Muscle of leg (tissue), 11 donors: Measurements from ENCODE around the gene ADGRV1. TPM values are rescaled to one million over a fixed set of nuclear protein-coding genes. Genes with fewer than 3 reads are reported as not detected.

ENCODE experiments used
- DNase-seq: peaks from one replicate; pipeline ENCODE4 v3.0.0; 2013
- H3K27ac ChIP-seq: one replicate; pipeline ENCODE4 v1.5.1; 2013; ENCODE audit warnings: mild to moderate bottlenecking, low read length, control low read depth
- H3K27me3 ChIP-seq: one replicate; pipeline ENCODE4 v1.6.1; 2013; ENCODE audit warnings: low read length; ENCODE audit not compliant: control insufficient read depth, insufficient read depth
- H3K36me3 ChIP-seq: one replicate; pipeline ENCODE4 v1.6.1; 2013; ENCODE audit warnings: low read length; ENCODE audit not compliant: control insufficient read depth, insufficient read depth
- H3K4me1 ChIP-seq: one replicate; pipeline ENCODE4 v1.6.1; 2013; ENCODE audit warnings: low read length; ENCODE audit not compliant: control insufficient read depth, insufficient read depth
- H3K4me3 ChIP-seq: one replicate; pipeline ENCODE4 v1.5.1; 2013; ENCODE audit warnings: low read length, control low read depth
- H3K9me3 ChIP-seq: replicated peaks from 2 replicates; pipeline ENCODE4 v1.6.1; 2013; ENCODE audit warnings: low read depth, low read length; ENCODE audit not compliant: control insufficient read depth
- WGBS: methylation state at CpG from one replicate; pipeline ENCODE4 v1.1.5; 2013; ENCODE audit warnings: missing lambda C conversion rate; ENCODE audit not compliant: insufficient coverage; 5-methylcytosine and 5-hydroxymethylcytosine counted together
- polyA plus RNA-seq, 8 donors: library from polyadenylated mRNA; unstranded; fragments of 120-200 nt; gene quantifications; one replicate each; pipeline versions ENCODE4 v1.2.1 to v1.2.3, GENCODE V29; 2013; ENCODE audit warnings: inconsistent platforms in 1 of 8, low replicate concordance in 1 of 8; ENCODE audit not compliant: insufficient read length in 8 of 8, insufficient read depth in 1 of 8
- total RNA-seq: library from RNA; stranded (reverse); fragments of 120-200 nt; gene quantifications from one replicate; pipeline ENCODE4 v1.2.4, GENCODE V29; 2013

ADGRV1 gene
- total and polyA plus RNA-seq, 9 donors: 0.49 to 2.5 (median 0.88) TPM

DNA sequence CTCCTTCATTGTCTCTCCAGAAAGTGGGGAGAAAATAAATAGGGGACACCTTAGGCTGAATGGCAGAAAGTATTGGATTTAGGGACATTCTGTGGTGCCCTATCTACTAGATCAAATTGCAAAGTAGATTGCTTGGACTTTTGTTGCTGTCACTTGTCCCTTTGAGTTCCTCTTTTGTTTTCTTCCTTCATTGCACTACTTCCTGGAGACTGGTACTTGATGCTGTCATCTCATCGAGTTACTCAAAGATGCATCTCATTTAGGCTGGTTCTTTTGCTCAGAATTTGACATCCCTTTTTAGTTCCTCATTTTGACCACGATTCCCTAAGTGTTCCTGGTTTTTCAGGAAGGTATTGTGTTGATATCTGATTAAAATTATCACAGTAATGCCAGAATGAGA, 137.6 kb downstream of the ADGRV1 start:
- WGBS: 33% methylated on average over 1 of the region's 2 CpGs
- no peak for DNase-seq
- no peaks in the 10 kb centered on the region for H3K36me3 ChIP-seq
- H3K27ac ChIP-seq: no peak overlapping the region
- no peak overlapping the region for H3K4me3 ChIP-seq
- H3K9me3 ChIP-seq: no peaks in the 10 kb centered on the region
- H3K27me3 ChIP-seq: no peaks in the 10 kb centered on the region
- no peaks in the 10 kb centered on the region for H3K4me1 ChIP-seq

DNA sequence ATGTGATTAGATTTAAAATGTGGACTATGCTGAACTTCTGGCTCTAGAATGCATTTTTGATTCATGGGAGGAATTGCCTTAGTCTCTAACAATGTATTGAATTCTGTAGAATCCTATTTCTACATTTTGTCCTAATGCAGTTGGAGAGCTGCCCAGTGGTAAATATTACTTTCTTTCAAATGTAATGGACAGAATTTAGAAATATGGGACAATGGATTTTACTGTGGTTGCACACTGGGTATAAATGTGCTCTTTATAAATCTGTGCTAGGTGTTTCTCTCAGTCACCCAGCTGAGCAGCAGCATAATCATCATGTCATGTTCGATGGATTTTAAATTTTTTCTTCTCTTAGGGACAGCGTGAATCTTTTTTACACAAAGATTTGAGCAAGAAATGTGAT, 141.7 kb downstream of the ADGRV1 start:
- Histone ChIP-seq H3K4me1 (no peaks in the 10 kb centered on the region), H3K36me3 (no peaks in the 10 kb centered on the region), H3K27ac (no peak overlapping the region), H3K4me3 (no peak overlapping the region), H3K27me3 (no peaks in the 10 kb centered on the region), H3K9me3 (no peaks in the 10 kb centered on the region)
- DNase-seq: no peak
- WGBS: no CpG with 5 or more reads among the region's 2 CpGs

DNA sequence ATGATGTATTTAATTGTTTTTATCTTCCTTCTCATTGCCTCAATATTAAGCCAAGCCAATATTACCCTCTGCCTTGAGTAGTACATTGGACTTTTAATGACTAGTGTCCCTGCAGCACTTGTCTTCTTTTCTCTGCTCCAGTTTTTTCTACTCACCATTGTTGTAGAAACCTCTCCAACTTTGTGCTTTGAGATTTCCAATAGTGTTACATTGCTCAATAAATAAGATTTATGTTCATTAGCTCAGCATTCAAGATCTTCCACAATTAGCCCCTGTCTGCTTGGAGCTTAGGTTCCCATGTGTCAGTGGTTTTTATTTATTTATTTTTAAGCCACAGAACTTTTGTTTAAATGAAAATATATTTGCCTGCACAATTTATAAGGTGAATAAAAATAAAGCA, 145.3 kb downstream of the ADGRV1 start:
- no peak overlapping the region for H3K27ac ChIP-seq
- H3K4me3 ChIP-seq: no peak overlapping the region
- no peaks in the 10 kb centered on the region for H3K27me3 ChIP-seq
- DNase-seq: no peak
- H3K9me3 ChIP-seq: no peaks in the 10 kb centered on the region
- H3K4me1 ChIP-seq: no peaks in the 10 kb centered on the region
- no peaks in the 10 kb centered on the region for H3K36me3 ChIP-seq

DNA sequence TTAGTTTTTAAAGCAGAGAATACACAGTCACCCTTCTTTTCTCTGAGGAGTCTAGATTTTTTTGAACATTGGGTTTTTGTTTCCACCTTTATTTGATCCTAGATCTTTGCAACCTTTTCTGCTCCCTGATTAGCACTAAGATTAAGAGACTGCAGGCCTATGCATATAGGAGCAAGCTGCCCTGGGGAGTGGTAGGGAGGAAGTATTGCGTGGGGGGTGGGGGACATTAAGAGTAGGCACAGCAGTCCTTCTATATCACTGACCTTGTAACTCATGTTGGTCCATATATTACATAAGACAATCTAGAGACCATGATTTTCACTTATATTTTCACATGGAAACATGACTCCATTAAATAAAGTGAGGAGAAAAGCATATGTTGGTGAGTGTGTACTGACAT, 149.1 kb downstream of the ADGRV1 start:
- Histone ChIP-seq H3K4me3 (no peak overlapping the region), H3K9me3 (no peaks in the 10 kb centered on the region), H3K27me3 (no peaks in the 10 kb centered on the region), H3K4me1 (no peaks in the 10 kb centered on the region), H3K27ac (no peak overlapping the region), H3K36me3 (no peaks in the 10 kb centered on the region)
- no peak for DNase-seq
- no CpG with 5 or more reads among the region's 1 CpG for WGBS

DNA sequence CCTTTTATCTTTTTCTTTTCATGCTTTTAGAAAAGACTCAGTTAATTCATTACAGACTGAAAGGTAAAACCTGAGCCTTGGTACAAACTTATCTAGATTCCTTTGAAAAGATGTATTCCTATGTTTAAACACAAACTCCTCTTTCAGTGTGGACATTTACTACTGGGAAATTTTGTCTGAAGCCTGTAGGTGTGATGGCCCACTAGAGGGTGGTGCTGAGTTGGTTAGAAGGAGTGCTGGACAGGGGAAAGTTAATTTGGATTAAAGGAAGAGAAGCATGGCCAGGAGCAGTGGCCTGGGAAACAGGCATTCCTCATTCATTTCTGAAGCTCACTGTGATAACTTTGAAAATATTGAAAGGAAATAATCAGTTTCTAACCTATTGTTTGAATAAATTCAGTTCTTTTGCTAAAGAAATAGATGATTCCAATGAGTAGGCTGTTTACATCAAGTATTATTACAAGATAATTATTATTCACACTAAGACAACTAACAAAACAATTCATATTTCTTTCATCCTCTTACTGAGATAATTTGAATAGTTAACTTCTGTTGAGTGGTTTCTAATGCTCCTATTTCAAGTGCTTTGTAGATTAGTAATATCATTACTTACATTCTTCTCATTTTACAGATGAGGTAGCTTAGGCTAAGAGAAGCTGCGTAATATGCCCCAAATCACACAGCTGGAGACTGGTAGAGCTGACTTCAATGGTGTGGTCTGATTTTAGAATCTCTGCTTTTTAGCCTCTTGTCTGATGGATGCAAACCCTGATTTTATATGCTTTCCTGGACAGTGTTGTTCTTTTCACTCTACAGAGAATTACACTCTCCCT, 150.9 kb downstream of the ADGRV1 start:
- no CpG with 5 or more reads among the region's 1 CpG for WGBS
- DNase-seq: peak; percentile 47
- no peaks in the 10 kb centered on the region for H3K36me3 ChIP-seq

DNA sequence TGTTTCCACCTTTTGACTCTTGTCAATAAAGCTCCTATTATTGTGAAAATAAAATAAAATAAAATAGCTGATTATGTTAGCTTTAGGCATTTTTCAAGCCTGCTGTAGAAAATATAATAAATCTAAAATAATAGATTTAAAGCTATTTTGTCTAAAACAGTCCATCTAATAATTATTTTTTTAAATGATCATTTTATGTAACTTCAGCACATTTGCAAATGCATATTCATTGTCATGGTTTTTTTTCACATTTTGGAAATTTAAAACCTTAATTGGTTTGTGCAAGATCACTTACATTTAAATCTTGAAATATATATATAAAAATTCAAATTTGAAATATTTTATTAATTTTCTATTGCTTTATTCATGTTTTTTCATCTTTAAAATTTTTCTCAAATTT, 159.8 kb downstream of the ADGRV1 start:
- Histone ChIP-seq H3K27me3 (no peaks in the 10 kb centered on the region), H3K9me3 (no peaks in the 10 kb centered on the region), H3K4me3 (no peak overlapping the region), H3K4me1 (no peaks in the 10 kb centered on the region), H3K36me3 (no peaks in the 10 kb centered on the region), H3K27ac (no peak overlapping the region)
- DNase-seq: no peak

More for the DNA sequence above, 150.9 kb downstream of the ADGRV1 start:
- Histone ChIP-seq H3K27ac (no peak overlapping the region), H3K4me1 (no peaks in the 10 kb centered on the region), H3K9me3 (no peaks in the 10 kb centered on the region), H3K4me3 (no peak overlapping the region), H3K27me3 (no peaks in the 10 kb centered on the region)

DNA sequence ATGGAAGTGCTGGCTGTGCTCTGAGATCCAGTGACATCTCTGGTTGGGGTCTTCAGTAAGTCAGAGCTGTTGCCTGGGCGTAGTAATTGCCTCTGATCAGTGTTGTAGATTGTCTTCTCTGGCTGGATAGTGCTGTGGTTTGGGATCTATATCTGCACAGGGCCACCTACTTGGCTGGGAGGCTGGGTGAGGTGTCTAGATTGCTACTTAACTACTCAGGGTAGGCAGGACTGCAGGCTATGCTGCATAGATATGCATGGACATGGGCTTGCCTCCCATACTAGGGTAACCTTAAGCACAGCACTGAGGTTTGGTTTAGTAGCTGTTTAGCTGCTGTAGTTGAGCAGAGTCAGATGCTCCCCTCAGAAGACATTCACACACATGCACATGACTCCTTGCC, 181.0 kb downstream of the ADGRV1 start:
- Histone ChIP-seq H3K4me1 (no peaks in the 10 kb centered on the region), H3K27ac (no peak overlapping the region), H3K9me3 (peaks cover 4% of the 10 kb centered on the region), H3K36me3 (no peaks in the 10 kb centered on the region), H3K27me3 (no peaks in the 10 kb centered on the region), H3K4me3 (no peak overlapping the region)
- DNase-seq: no peak
- 50% methylated on average over 1 of the region's 1 CpG for WGBS

DNA sequence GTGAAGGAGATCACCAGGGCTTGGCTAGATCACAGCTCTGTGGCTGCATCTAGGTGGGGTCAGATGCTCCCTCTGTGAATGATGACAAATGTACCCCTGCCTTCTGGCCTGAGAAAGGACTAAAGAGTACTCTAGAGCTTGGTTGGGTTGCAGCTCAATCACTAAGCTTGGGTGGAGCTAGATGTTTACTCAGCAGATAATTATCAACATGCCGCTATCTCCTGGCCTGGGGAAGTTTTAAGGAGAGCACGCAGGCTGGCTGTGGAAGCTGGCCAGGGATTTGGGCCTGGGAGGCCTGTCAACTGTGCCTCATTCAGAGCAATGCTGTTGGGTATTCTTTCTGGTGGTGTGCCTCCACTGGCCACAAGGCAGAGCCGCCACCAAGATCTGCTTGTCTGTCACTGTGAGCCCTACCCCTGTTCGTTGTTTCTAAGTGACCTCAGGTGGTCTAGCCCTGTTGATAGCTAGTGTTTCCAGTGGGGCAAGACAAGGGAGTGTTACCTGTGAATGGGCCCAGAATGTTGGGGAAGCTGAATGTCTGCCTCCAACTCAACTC, 181.7 kb downstream of the ADGRV1 start:
- H3K4me3 ChIP-seq: no peak overlapping the region
- no peaks in the 10 kb centered on the region for H3K4me1 ChIP-seq
- WGBS: 95% methylated on average over 3 of the region's 4 CpGs
- DNase-seq: no peak
- no peaks in the 10 kb centered on the region for H3K36me3 ChIP-seq
- no peak overlapping the region for H3K27ac ChIP-seq
- H3K9me3 ChIP-seq: peaks cover 4% of the 10 kb centered on the region
- no peaks in the 10 kb centered on the region for H3K27me3 ChIP-seq

DNA sequence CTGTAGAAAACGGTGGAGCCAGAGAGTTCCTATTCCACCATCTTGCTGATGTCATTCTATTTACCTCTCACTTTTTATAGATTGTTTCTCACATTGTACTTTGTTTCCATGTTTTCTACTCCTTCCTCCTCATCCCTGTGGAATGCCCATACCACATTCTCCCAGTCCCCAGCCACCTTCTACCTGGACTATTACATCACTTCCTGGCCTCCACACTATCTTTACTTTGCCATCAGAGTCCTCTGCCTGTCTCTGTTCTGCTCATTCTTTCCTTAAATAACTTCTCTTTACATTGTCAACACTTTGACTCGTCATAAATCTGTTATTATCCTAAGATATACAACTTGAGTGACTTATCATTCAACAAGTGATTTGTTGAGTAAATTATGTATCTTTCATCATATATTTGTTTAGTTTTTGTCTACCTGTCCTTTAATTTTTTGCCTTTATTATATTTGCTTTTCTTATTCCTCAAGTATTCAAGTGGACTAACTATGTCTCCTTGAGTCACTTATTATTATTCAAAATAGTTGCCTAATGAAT, 182.5 kb downstream of the ADGRV1 start:
- no peaks in the 10 kb centered on the region for H3K27me3 ChIP-seq
- H3K4me3 ChIP-seq: no peak overlapping the region
- no peak for DNase-seq
- no peaks in the 10 kb centered on the region for H3K4me1 ChIP-seq
- 80% methylated on average over 1 of the region's 2 CpGs for WGBS
- peaks cover 4% of the 10 kb centered on the region for H3K9me3 ChIP-seq
- no peaks in the 10 kb centered on the region for H3K36me3 ChIP-seq
- no peak overlapping the region for H3K27ac ChIP-seq

DNA sequence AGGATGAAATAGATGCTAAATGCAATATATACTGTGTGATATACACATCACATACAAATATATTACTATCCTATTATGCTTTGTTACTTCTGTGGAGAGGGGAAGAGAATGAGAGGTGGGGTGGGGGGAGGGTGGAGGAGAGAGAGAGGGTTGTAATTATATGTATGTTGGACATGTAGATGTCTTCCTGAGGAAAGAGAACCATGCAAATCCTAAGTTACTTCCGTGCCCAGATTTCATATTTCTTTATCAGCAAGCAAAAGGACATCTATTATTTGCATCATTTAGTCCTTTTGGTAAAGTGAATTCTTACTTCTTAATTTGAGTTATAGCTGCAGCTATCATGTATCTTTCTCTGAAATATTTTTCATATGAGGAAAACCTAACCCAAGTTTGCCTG, 187.5 kb downstream of the ADGRV1 start:
- no peaks in the 10 kb centered on the region for H3K36me3 ChIP-seq
- no peak for DNase-seq
- H3K4me1 ChIP-seq: no peaks in the 10 kb centered on the region
- H3K9me3 ChIP-seq: no peaks in the 10 kb centered on the region
- no peaks in the 10 kb centered on the region for H3K27me3 ChIP-seq
- no peak overlapping the region for H3K27ac ChIP-seq
- WGBS: no CpG with 5 or more reads among the region's 1 CpG
- H3K4me3 ChIP-seq: no peak overlapping the region
